HG03159 (cell line): Measurements from ENCODE around the gene FILIP1.

Experiments
- ATAC-seq: cut with Tn5 transposase; IDR thresholded peaks from one replicate; pipeline ENCODE4 v1.9.1; 2021; ENCODE audit warnings: mild to moderate bottlenecking, moderate library complexity; ENCODE audit not compliant: unreplicated experiment

Gene FILIP1

GRCh38 chr6:75348882-75349261 is 144.7 kb downstream of the FILIP1 start:
- no peak for ATAC-seq

DNA sequence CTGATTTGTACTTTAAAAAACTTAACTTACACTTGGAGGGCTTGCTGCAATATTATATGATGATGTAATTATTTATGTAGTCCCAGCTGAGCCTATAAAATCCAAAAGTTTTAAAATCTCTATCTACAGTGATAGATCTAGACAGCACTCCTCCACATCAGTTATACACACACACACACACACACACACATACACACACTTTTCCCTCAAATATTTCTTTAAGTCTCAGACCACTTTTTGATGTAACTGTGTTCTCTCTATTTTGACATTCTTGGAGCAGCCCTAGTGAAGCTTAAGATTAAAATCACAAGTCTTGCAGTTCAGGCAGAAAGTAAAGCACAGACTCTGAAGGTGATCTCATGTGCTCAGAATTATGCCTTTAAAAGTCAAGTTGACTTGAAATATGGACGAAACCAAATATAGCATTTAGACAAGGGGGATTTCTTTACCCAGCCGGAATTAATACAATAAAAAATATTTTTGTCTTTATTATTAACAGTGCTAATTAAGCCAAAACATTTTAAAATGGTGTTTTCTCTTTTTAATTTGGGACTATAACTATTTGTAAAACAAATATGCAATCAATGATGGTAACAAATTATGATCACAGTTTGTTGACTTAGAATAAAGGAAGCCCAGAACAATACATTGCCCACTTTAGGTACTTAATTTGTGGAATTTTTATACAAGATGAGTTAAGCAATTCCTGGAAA is 145.5 kb downstream of the FILIP1 start:
- ATAC-seq = no peak

DNA sequence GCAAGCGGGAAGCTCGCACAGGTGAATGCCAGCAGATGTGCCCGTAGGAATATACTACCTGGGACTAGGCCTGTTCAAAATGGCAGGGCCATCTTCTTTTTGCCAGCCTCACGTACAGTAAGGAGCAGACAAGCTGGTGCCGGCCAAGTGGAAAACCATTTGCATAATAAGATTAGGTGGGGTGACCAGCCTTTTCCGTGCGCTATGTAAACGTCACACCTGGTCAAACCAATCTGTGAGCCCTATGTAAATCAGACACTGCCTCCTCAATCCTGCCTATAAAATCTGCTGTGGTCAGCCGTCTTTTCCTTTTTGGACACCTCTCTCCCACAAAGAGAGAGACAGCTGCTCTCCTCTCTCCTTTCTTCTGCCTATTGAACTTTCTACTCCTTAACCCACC is 148.2 kb downstream of the FILIP1 start:
- no peak for ATAC-seq

DNA sequence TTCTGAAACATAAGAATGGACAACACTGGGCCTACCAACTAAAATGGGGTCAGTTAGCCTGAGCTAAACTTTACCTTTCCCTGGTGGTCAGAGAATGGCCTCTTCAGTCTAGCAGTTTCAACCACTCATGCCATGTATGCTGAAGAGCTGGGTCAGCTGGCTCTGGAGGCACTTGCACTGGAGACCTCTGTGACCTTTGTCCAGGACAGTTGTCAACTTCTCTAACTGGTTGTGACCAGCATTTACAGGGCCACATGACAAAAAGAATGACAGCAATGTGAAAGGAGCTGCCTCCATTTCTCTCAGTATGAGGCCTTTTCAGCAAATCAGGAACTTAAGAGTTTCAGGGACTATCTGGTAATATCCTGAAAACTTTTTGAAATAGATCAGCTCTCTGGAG is 149.1 kb downstream of the FILIP1 start:
- ATAC-seq = no peak

DNA sequence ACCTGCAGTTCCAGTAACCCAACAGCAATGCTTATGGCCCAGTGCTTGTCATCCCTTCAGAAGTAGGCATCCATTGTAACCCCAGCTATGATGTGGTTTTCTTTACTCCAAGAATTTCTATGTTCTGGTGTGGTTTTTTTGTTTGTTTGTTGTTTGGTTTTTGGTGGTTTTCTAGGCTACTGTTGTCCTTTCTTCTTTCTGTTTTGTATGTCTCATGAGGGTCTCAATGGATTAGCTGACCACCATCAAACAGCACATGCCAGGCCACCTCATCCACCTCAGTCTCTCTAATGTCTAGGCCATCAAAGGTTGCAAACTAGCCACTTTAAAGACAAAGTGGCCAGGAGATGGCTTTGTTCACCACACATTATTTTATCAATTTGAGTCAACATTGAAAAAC is 149.6 kb downstream of the FILIP1 start:
- ATAC-seq = no peak

- ATAC-seq = no peak
Observed at GRCh38 chr6:75337835-75338580, 155.6 kb downstream of the FILIP1 start.

GRCh38 chr6:75334266-75335040 is 159.1 kb downstream of the FILIP1 start:
- ATAC-seq = no peak

DNA sequence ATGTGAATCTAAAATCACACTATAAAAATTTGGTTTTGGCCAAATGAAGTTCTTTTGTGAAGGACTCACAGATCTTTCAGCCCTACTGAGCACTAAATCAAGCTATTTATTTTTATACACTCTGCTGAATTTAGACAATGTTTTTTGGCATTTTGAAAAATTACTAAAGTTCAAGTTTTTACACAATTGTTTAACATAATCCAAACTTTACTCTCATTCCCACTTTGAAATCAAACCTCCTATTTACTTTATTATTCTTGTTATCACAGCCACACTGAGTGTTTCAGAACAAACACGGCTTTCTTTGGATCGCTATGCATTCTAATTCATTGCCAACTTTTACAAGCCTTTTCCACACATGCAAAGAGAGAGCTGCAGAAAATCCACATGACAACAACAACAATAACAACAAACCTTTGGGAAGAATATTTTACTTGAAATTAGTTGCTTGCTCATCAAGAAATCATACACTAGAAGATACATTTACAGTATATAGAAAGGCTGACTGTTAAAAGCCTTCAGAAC is 159.9 kb downstream of the FILIP1 start:
- no peak for ATAC-seq

GRCh38 chr6:75331151-75331550 is 162.4 kb downstream of the FILIP1 start:
- ATAC-seq = no peak

DNA sequence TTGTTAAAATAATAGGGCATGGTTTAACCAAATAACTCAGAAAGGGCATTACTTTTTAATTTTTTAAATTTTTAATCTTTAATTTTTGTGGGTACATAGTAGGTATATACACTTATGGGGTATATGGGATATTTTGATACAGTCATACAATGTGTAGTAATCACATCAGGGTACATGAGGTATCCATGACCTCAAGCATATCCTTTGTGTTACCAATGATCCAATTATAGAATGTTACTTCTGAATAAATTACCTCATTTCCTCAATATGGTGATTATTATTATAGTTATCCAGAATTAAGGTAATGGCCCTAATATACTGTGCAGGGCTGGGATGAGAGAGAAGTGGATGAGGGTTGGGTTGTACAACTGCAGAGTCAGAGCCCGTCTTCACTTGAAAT is 163.9 kb downstream of the FILIP1 start:
- ATAC-seq = no peak

DNA sequence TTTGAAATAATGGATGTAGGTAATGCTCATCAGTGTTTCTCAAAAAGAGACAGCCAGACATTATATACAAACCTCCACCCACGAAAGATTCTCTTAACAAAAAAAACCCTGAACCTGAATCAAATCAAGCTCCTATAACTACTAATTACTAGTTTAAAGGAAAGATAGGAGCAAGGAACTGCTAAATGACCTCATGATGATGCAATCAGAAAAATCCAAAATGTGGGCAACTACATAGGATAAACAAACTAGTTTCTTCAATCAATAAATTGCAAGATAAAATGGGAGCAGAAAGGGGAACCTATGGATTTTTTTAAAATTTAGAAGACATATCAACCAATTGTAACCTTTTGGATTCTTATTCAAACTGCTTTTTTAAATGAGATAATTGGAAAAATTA is 165.8 kb downstream of the FILIP1 start:
- ATAC-seq = no peak

- ATAC-seq = no peak
Observed at GRCh38 chr6:75326557-75327258, 166.9 kb downstream of the FILIP1 start.

GRCh38 chr6:75318900-75319299 is 174.7 kb downstream of the FILIP1 start:
- ATAC-seq = no peak

- no peak for ATAC-seq
Observed at GRCh38 chr6:75317503-75318206, 175.9 kb downstream of the FILIP1 start.

GRCh38 chr6:75315978-75316377 is 177.6 kb downstream of the FILIP1 start:
- ATAC-seq = no peak

- no peak for ATAC-seq
Observed at GRCh38 chr6:75308250-75308988, 185.2 kb downstream of the FILIP1 start.

DNA sequence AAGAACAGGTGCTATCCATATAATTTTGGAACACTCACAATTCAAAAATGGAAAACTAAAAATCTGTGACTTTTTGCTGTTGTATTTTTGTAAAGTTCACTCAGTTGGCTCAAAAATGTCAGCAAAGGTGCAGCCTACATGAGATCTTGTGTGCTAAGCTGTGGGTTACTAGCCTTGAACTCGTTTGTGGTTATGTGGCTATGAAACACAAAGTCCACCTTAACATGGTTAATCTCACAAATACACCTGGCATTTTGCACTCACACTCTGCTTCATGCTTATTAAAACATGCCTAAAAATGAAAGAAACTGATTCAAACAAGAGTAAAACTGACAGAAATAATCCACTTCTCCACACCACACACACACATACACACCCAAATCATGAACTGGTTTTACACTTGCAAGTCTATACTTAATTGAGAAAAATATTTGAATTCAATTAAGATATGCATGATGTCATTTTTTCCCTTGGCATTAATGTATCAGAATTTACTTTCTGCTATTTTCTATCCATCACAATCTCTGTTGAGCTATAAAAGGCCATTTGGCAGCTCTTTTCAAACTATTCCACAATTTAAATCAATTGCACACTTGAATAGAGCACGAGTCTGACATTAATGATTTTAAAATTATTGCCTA is 186.1 kb downstream of the FILIP1 start:
- ATAC-seq = no peak

DNA sequence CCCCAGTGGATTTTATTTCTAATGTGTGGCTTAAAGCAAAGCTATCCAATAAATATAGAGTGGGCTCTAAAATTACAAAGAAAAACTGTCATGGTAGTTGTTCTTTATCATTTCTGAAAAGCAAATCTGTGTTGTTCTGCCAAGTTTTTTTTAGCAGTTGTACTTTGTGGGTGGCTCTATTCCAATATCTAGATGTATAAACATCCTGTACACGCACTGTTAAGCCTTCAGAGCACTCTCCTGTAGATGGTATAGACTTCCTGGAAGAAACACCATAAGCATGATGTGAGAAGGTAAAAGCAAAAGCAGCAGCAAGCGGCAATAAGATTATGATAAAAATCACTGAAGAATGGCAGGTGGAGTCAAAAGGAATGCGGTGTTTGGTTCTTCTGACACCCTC is 187.5 kb downstream of the FILIP1 start:
- ATAC-seq = no peak

GRCh38 chr6:75305573-75305972 is 188.0 kb downstream of the FILIP1 start:
- no peak for ATAC-seq
